ENCODE results near the gene NUBPL. TPM values are rescaled to one million over a fixed set of nuclear protein-coding genes. Genes with fewer than 3 reads are reported as not detected.
"Not testable (repeated sequence)": the region's sequence is repeated elsewhere in the genome, so short reads cannot be mapped to it uniquely, and the experiment has no call there.

Gene NUBPL
- total RNA-seq, 2 donors from 2014 or later, result 6.7 to 13.1 TPM

- ATAC-seq (replicated peaks), result no peak
- Mint-ChIP-seq H3K36me3 (ENCODE audit: low read depth) (no peaks in the 10 kb centered on the region), H3K4me1 (no peaks in the 10 kb centered on the region), H3K4me3 (no peak overlapping the region), H3K27me3 (peaks cover 5% of the 10 kb centered on the region), H3K9me3 (no peaks in the 10 kb centered on the region), H3K27ac (no peak overlapping the region)
Observed at GRCh38 chr14:31887929-31888580, 326.9 kb downstream of the NUBPL start.

- H3K4me1 Mint-ChIP-seq, result peaks cover 3% of the 10 kb centered on the region
Observed at GRCh38 chr14:31889297-31889696, 328.1 kb downstream of the NUBPL start.

GRCh38 chr14:31890202-31890601 is 329.0 kb downstream of the NUBPL start:
- not testable (repeated sequence) for H3K9me3 Mint-ChIP-seq; ATAC-seq (replicated peaks); H3K27me3 Mint-ChIP-seq; H3K4me1 Mint-ChIP-seq; H3K36me3 Mint-ChIP-seq (ENCODE audit: low read depth); H3K4me3 Mint-ChIP-seq; H3K27ac Mint-ChIP-seq

More at GRCh38 chr14:31889297-31889696, 328.1 kb downstream of the NUBPL start:
- H3K9me3 Mint-ChIP-seq, result no peaks in the 10 kb centered on the region
- no peak overlapping the region for H3K27ac Mint-ChIP-seq
- no peak for ATAC-seq (replicated peaks)
- H3K27me3 Mint-ChIP-seq, result peaks cover 8% of the 10 kb centered on the region
- H3K36me3 Mint-ChIP-seq (ENCODE audit: low read depth), result no peaks in the 10 kb centered on the region
- no peak overlapping the region for H3K4me3 Mint-ChIP-seq

GRCh38 chr14:31893221-31893757 is 332.1 kb downstream of the NUBPL start:
- ATAC-seq (replicated peaks), result no peak
- no peak overlapping the region for H3K27ac Mint-ChIP-seq
- H3K27me3 Mint-ChIP-seq, result peaks cover 10% of the 10 kb centered on the region
- H3K36me3 Mint-ChIP-seq (ENCODE audit: low read depth), result no peaks in the 10 kb centered on the region
- no peaks in the 10 kb centered on the region for H3K9me3 Mint-ChIP-seq
- H3K4me1 Mint-ChIP-seq, result peaks cover 4% of the 10 kb centered on the region
- H3K4me3 Mint-ChIP-seq, result no peak overlapping the region

GRCh38 chr14:31894351-31894750 is 333.1 kb downstream of the NUBPL start:
- H3K9me3 Mint-ChIP-seq, result no peaks in the 10 kb centered on the region
- no peaks in the 10 kb centered on the region for H3K36me3 Mint-ChIP-seq (ENCODE audit: low read depth)
- ATAC-seq (replicated peaks), result no peak
- H3K4me1 Mint-ChIP-seq, result peaks cover 4% of the 10 kb centered on the region
- peaks cover 15% of the 10 kb centered on the region for H3K27me3 Mint-ChIP-seq
- no peak overlapping the region for H3K27ac Mint-ChIP-seq
- H3K4me3 Mint-ChIP-seq, result no peak overlapping the region

GRCh38 chr14:31895206-31895605 is 334.0 kb downstream of the NUBPL start:
- Mint-ChIP-seq H3K27me3 (peaks cover 15% of the 10 kb centered on the region), H3K4me1 (peaks cover 4% of the 10 kb centered on the region), H3K36me3 (ENCODE audit: low read depth) (no peaks in the 10 kb centered on the region), H3K9me3 (no peaks in the 10 kb centered on the region), H3K4me3 (no peak overlapping the region), H3K27ac (no peak overlapping the region)
- no peak for ATAC-seq (replicated peaks)

GRCh38 chr14:31895646-31896045 is 334.4 kb downstream of the NUBPL start:
- no peak for ATAC-seq (replicated peaks)
- no peaks in the 10 kb centered on the region for H3K36me3 Mint-ChIP-seq (ENCODE audit: low read depth)
- H3K27ac Mint-ChIP-seq, result no peak overlapping the region
- H3K9me3 Mint-ChIP-seq, result no peaks in the 10 kb centered on the region
- peaks cover 4% of the 10 kb centered on the region for H3K4me1 Mint-ChIP-seq
- peaks cover 15% of the 10 kb centered on the region for H3K27me3 Mint-ChIP-seq
- H3K4me3 Mint-ChIP-seq, result no peak overlapping the region

GRCh38 chr14:31897581-31898186 is 336.5 kb downstream of the NUBPL start:
- Mint-ChIP-seq H3K4me1 (peaks cover 4% of the 10 kb centered on the region), H3K4me3 (no peak overlapping the region), H3K27ac (no peak overlapping the region), H3K27me3 (peaks cover 10% of the 10 kb centered on the region), H3K36me3 (ENCODE audit: low read depth) (no peaks in the 10 kb centered on the region), H3K9me3 (no peaks in the 10 kb centered on the region)
- no peak for ATAC-seq (replicated peaks)

GRCh38 chr14:31898838-31899528 is 337.8 kb downstream of the NUBPL start:
- Mint-ChIP-seq H3K27me3 (peaks cover 10% of the 10 kb centered on the region), H3K36me3 (ENCODE audit: low read depth) (no peaks in the 10 kb centered on the region), H3K27ac (no peak overlapping the region), H3K4me3 (no peak overlapping the region), H3K9me3 (no peaks in the 10 kb centered on the region), H3K4me1 (peaks cover 4% of the 10 kb centered on the region)
- ATAC-seq (replicated peaks), result no peak

- Mint-ChIP-seq H3K4me3 (no peak overlapping the region), H3K27ac (no peak overlapping the region), H3K36me3 (ENCODE audit: low read depth) (no peaks in the 10 kb centered on the region), H3K27me3 (peaks cover 6% of the 10 kb centered on the region), H3K4me1 (no peaks in the 10 kb centered on the region), H3K9me3 (no peaks in the 10 kb centered on the region)
- ATAC-seq (replicated peaks), result peak; percentile 63
Observed at GRCh38 chr14:31902002-31902401, 340.8 kb downstream of the NUBPL start.

GRCh38 chr14:31902945-31903646 is 341.9 kb downstream of the NUBPL start:
- Mint-ChIP-seq H3K36me3 (ENCODE audit: low read depth) (no peaks in the 10 kb centered on the region), H3K4me1 (no peaks in the 10 kb centered on the region), H3K4me3 (no peak overlapping the region), H3K27ac (no peak overlapping the region), H3K27me3 (peaks cover 6% of the 10 kb centered on the region), H3K9me3 (no peaks in the 10 kb centered on the region)
- ATAC-seq (replicated peaks), result no peak

GRCh38 chr14:31909977-31910376 is 348.8 kb downstream of the NUBPL start:
- Mint-ChIP-seq H3K27me3 (peaks cover 3% of the 10 kb centered on the region), H3K36me3 (ENCODE audit: low read depth) (no peaks in the 10 kb centered on the region), H3K9me3 (peaks cover 11% of the 10 kb centered on the region), H3K27ac (no peak overlapping the region), H3K4me1 (no peaks in the 10 kb centered on the region), H3K4me3 (no peak overlapping the region)
- no peak for ATAC-seq (replicated peaks)

All from activated T-helper 17 cell treated with anti-CD3 and anti-CD28 coated beads, Interleukin-2, amount 50 U/mL, for 72 hours (primary cell).